Measurements from ENCODE around the gene GALNS. TPM values are rescaled to one million over a fixed set of nuclear protein-coding genes. Genes with fewer than 3 reads are reported as not detected.

The GALNS gene
- total and polyA plus RNA-seq, 2 of the 8 experiments (the other 6 are each of a cell fraction or from before 2014, with no cell fraction given), result 8.9 to 17.8 TPM

DNA sequence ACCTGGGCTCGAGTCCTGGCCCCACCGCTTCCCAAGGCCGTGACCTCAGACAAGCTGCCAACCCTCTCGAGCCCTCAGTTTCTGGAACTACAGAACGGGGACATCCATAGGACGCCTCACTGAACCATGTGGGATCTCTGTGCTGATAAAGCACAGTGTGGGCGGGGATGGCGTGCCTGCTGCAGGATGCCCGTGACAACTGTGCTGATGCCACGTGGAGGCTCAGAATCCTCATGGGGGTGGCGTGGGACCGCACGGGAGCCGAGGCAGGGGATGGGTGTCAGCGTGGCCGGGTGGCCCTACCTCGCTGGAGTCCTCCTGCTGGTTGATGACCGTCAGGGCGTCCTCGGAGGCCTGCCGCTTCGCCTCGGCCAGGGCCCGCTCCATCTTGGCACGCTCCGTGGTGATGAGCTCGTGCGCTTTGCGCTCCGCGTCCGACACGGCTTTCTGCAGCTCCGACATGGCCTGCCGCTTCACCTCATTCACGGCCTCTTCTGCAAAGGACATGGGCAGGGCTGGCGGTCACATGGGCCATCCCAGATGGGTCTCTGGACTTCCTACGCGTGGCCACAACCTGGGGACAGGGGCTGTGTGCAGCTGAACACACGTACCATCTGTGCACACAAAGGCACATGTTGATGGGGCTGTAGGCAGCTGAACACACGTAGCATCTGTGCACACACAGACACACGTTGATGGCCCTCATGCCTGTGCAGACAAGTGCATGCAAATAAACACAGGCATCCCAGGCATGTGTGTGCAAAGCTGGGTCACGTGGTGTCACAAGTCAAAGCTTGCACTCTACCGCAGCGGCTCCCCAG is 22.4 kb upstream of the GALNS start:
- ChIA-PET POLR2A (ENCODE audit: partially characterized antibody) (interaction anchor here (0.6 to 1.5 kb wide), 2 partner anchors 69 to 1438 kb away, joined by 3 to 5 read pairs; no protein-coding TSS in a partner anchor), CTCF (ENCODE audit: partially characterized antibody) (interaction anchor here (0.6 to 4.4 kb wide), 15 partner anchors 10 to 392 kb away, joined by 3 to 15 read pairs (median 4); no protein-coding TSS in a partner anchor)
- no peak overlapping the region for H3K27ac ChIP-seq (ENCODE audit: low read depth, low read length)
- 89% methylated on average over 45 of the region's 45 CpGs; no CpG with 5 or more reads in 1 of the 2 experiments for WGBS, 2 experiments (ENCODE audit: extremely low coverage in 1 of 2, insufficient coverage in 1 of 2, insufficient read length in 1 of 2, insufficient replicate concordance in 2 of 2, low coverage in 1 of 2, low lambda C conversion rate in 2 of 2, missing lambda C conversion rate in 1 of 2)
- no peaks in the 10 kb centered on the region for H3K79me2 ChIP-seq (ENCODE audit: control insufficient read depth in 1 of 2, insufficient read depth in 2 of 2, low read length in 2 of 2)
- peaks cover 0 to 4% of the 10 kb centered on the region in 2 experiments for H4K20me1 ChIP-seq (replicated peaks in 1 of 2; ENCODE audit: control insufficient read depth in 1 of 2, insufficient read depth in 2 of 2, low read length in 2 of 2)
- H3K4me1 ChIP-seq (replicated peaks in 1 of 4; ENCODE audit: control insufficient read depth in 3 of 4, insufficient read depth in 4 of 4, low read length in 3 of 4), result peaks cover 0 to 9% (median 4%) of the 10 kb centered on the region in 4 experiments; a peak in 4 of 7 replicates
- peaks cover 0 to 7% (median 1%) of the 10 kb centered on the region in 4 experiments; a peak in 2 of 7 replicates for H3K27me3 ChIP-seq (replicated peaks in 1 of 4; ENCODE audit: control insufficient read depth in 3 of 4, extremely low read depth in 1 of 4, insufficient read depth in 3 of 4, low read length in 3 of 4)
- H3K56ac ChIP-seq (replicated peaks; ENCODE audit: insufficient read length, low read depth, low read length), result no peak overlapping the region
- no peak overlapping the region for H3K14ac ChIP-seq (ENCODE audit: insufficient read length)
- no peak overlapping the region for H2BK15ac ChIP-seq (ENCODE audit: low read length)
- no peak overlapping the region for H2BK12ac ChIP-seq (ENCODE audit: low read depth, low read length)
- TF ChIP-seq, protein P1, sequence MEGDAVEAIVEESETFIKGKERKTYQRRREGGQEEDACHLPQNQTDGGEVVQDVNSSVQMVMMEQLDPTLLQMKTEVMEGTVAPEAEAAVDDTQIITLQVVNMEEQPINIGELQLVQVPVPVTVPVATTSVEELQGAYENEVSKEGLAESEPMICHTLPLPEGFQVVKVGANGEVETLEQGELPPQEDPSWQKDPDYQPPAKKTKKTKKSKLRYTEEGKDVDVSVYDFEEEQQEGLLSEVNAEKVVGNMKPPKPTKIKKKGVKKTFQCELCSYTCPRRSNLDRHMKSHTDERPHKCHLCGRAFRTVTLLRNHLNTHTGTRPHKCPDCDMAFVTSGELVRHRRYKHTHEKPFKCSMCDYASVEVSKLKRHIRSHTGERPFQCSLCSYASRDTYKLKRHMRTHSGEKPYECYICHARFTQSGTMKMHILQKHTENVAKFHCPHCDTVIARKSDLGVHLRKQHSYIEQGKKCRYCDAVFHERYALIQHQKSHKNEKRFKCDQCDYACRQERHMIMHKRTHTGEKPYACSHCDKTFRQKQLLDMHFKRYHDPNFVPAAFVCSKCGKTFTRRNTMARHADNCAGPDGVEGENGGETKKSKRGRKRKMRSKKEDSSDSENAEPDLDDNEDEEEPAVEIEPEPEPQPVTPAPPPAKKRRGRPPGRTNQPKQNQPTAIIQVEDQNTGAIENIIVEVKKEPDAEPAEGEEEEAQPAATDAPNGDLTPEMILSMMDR (IDR thresholded peaks at IDR 0.05; ENCODE audit: control extremely low read depth in 1 of 3, insufficient read depth in 1 of 3, low read depth in 1 of 3, low read length in 3 of 3), result peak in 1 of 3 experiments; percentile 11; a peak in 1 of 4 replicates
- TF ChIP-seq TAF7 (optimal IDR thresholded peaks at IDR 0.05; ENCODE audit: borderline replicate concordance, low read depth, low read length), result no peak
- no peaks in the 10 kb centered on the region; the same call in 1 of the 2 replicates for H3K23me2 ChIP-seq (ENCODE audit: low read depth, low read length)
- no peaks in the 10 kb centered on the region; a peak in 1 of 4 replicates for H3K9me3 ChIP-seq (ENCODE audit: insufficient read depth in 2 of 2, low read depth in 1 of 2, low read length in 1 of 2)
- H3K18ac ChIP-seq (ENCODE audit: extremely low read depth, low read length), result no peak overlapping the region
- H2BK120ac ChIP-seq (replicated peaks; ENCODE audit: low read depth, low read length), result no peak overlapping the region
- H3K4me2 ChIP-seq (ENCODE audit: insufficient read depth in 1 of 2, low read depth in 2 of 2, low read length in 2 of 2), result no peak overlapping the region
- DNase-seq (ENCODE audit: low read depth in 1 of 2, low spot score in 2 of 2) (no peak), FAIRE-seq (no peak)
- H2AFZ ChIP-seq (ENCODE audit: low read length), result no peak overlapping the region
- no peaks in the 10 kb centered on the region; the same call in 1 of the 2 replicates for H3K79me1 ChIP-seq (ENCODE audit: low read depth, low read length)
- H3K23ac ChIP-seq (ENCODE audit: insufficient read length), result no peak overlapping the region
- H3K9ac ChIP-seq (replicated peaks in 1 of 4; ENCODE audit: extremely low read depth in 1 of 4, low read depth in 3 of 4, low read length in 3 of 4), result no peak overlapping the region
- no peak overlapping the region for H3K4me3 ChIP-seq (ENCODE audit: extremely low read depth in 1 of 4, insufficient read depth in 2 of 4, low read depth in 3 of 4, low read length in 4 of 4)
- no peaks in the 10 kb centered on the region for H3K36me3 ChIP-seq (ENCODE audit: control insufficient read depth in 2 of 4, insufficient read depth in 4 of 4, low read length in 3 of 4)
- H2AK5ac ChIP-seq (ENCODE audit: low read depth, low read length), result no peak overlapping the region
- H4K8ac ChIP-seq (ENCODE audit: extremely low read depth, insufficient read depth, low read length), result peak overlapping the region; percentile 76
- H3K4ac ChIP-seq (replicated peaks; ENCODE audit: insufficient read length, low read depth, low read length), result no peak overlapping the region
- no peak overlapping the region for H4K5ac ChIP-seq (ENCODE audit: insufficient read length, low read depth, low read length)
- H4K91ac ChIP-seq (replicated peaks; ENCODE audit: insufficient read length, low read length), result no peak overlapping the region
- H2BK5ac ChIP-seq (ENCODE audit: low read depth, low read length), result 0 out of 2 replicates have a peak overlapping the region, but pooled peaks have one; percentile 6
- H2BK20ac ChIP-seq (ENCODE audit: low read length), result no peak overlapping the region
